HL-60 (cell line): ENCODE data around the gene NFE2.

Experiments used
- DNase-seq, 2 experiments: peaks; one replicate each; pipeline ENCODE4 v3.0.0-alpha.2; 2010 to 2020; ENCODE audit warnings: low read depth in 1 of 2, low spot score in 1 of 2
- H3K27ac ChIP-seq: fragments of 250-450 bp; sonication (Bioruptor Pico); replicated peaks from 2 replicates; pipeline ENCODE4 v1.5.1; 2020; ENCODE audit warnings: mild to moderate bottlenecking, moderate library complexity
- H3K27me3 ChIP-seq: fragments of 250-450 bp; sonication (Bioruptor Pico); 2 replicates; pipeline ENCODE4 v1.5.1; 2021; ENCODE audit warnings: mild to moderate bottlenecking, moderate library complexity; ENCODE audit not compliant: insufficient read depth, poor library complexity, severe bottlenecking
- H3K4me3 ChIP-seq: replicated peaks from 2 replicates; pipeline ENCODE4 v1.5.1; 2011; ENCODE audit warnings: mild to moderate bottlenecking, control low read depth, low read length; ENCODE audit not compliant: insufficient read depth
- GABPA ChIP-seq: IDR thresholded peaks from 2 replicates; pipeline ENCODE4 v1.6.1; 2012; ENCODE audit warnings: low read depth
- POLR2AphosphoS5 ChIP-seq: IDR thresholded peaks from 2 replicates; pipeline ENCODE4 v1.6.1; 2012; ENCODE audit warnings: low read depth
- SPI1 ChIP-seq: IDR thresholded peaks from 2 replicates; pipeline ENCODE4 v1.6.1; 2012; ENCODE audit warnings: low read depth, mild to moderate bottlenecking, borderline replicate concordance
- TF ChIP-seq, protein P1 (sequence below): IDR thresholded peaks from 2 replicates; pipeline ENCODE4 v1.6.1; 2012; ENCODE audit warnings: low read depth; ENCODE audit not compliant: insufficient replicate concordance
- TF ChIP-seq, protein P2 (sequence below): IDR thresholded peaks from one replicate; pipeline ENCODE4 v1.5.1; 2011; ENCODE audit warnings: low read length, control low read depth, inconsistent platforms; ENCODE audit not compliant: insufficient read depth

Gene NFE2

DNA sequence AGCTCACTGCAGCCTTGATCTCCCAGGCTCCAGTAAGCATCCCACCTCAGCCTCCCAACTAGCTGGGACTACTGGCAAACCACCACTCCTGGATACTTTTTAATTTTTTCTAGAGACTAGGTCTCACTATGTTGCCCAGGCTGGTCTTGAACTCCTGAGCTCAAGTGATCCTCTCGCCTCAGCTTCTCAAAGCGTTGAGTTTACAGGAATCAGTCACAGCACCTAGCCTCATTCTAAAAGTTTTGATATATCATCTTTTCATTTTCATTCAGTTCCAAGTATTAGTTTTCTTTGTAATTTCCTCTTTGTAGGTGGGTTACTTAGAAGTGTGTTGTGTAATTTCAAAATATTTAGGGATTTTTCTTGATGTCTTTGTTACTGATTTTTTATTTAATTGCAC lies 30.5 kb downstream of the NFE2 start:
- DNase-seq: no peak
- TF ChIP-seq SPI1: no peak
- TF ChIP-seq, protein P1, sequence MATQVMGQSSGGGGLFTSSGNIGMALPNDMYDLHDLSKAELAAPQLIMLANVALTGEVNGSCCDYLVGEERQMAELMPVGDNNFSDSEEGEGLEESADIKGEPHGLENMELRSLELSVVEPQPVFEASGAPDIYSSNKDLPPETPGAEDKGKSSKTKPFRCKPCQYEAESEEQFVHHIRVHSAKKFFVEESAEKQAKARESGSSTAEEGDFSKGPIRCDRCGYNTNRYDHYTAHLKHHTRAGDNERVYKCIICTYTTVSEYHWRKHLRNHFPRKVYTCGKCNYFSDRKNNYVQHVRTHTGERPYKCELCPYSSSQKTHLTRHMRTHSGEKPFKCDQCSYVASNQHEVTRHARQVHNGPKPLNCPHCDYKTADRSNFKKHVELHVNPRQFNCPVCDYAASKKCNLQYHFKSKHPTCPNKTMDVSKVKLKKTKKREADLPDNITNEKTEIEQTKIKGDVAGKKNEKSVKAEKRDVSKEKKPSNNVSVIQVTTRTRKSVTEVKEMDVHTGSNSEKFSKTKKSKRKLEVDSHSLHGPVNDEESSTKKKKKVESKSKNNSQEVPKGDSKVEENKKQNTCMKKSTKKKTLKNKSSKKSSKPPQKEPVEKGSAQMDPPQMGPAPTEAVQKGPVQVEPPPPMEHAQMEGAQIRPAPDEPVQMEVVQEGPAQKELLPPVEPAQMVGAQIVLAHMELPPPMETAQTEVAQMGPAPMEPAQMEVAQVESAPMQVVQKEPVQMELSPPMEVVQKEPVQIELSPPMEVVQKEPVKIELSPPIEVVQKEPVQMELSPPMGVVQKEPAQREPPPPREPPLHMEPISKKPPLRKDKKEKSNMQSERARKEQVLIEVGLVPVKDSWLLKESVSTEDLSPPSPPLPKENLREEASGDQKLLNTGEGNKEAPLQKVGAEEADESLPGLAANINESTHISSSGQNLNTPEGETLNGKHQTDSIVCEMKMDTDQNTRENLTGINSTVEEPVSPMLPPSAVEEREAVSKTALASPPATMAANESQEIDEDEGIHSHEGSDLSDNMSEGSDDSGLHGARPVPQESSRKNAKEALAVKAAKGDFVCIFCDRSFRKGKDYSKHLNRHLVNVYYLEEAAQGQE: no peak
- no peak; the same call in 1 of the 2 replicates for TF ChIP-seq POLR2AphosphoS5
- no peak for TF ChIP-seq GABPA
- TF ChIP-seq, protein P2, sequence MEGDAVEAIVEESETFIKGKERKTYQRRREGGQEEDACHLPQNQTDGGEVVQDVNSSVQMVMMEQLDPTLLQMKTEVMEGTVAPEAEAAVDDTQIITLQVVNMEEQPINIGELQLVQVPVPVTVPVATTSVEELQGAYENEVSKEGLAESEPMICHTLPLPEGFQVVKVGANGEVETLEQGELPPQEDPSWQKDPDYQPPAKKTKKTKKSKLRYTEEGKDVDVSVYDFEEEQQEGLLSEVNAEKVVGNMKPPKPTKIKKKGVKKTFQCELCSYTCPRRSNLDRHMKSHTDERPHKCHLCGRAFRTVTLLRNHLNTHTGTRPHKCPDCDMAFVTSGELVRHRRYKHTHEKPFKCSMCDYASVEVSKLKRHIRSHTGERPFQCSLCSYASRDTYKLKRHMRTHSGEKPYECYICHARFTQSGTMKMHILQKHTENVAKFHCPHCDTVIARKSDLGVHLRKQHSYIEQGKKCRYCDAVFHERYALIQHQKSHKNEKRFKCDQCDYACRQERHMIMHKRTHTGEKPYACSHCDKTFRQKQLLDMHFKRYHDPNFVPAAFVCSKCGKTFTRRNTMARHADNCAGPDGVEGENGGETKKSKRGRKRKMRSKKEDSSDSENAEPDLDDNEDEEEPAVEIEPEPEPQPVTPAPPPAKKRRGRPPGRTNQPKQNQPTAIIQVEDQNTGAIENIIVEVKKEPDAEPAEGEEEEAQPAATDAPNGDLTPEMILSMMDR: no peak
- Histone ChIP-seq H3K27me3 (no peaks in the 10 kb centered on the region), H3K4me3 (no peak overlapping the region), H3K27ac (no peak overlapping the region)

DNA sequence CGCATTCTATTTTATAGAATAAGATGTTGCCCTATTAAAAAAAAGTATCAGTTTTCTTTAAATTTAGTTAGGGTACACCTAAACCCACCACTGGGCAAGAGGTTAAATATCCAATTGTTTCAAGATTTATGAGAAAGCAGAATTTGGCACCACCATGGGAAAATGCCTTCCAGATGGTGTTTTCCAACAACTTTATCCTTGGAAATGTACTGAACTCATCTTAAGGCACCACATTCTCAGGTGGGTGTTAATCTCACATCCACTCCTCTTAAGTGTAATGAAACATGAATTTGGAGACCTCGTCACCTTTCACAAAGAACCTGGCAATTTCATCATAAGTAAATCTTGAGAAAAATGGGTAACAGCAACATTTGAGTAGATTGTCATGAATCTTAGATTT lies 34.0 kb downstream of the NFE2 start:
- Histone ChIP-seq H3K27me3 (no peaks in the 10 kb centered on the region), H3K27ac (no peak overlapping the region), H3K4me3 (no peak overlapping the region)
- TF ChIP-seq, protein P2: no peak
- TF ChIP-seq, protein P1: no peak
- TF ChIP-seq SPI1 (no peak), POLR2AphosphoS5 (no peak), GABPA (no peak)
- no peak for DNase-seq

DNA sequence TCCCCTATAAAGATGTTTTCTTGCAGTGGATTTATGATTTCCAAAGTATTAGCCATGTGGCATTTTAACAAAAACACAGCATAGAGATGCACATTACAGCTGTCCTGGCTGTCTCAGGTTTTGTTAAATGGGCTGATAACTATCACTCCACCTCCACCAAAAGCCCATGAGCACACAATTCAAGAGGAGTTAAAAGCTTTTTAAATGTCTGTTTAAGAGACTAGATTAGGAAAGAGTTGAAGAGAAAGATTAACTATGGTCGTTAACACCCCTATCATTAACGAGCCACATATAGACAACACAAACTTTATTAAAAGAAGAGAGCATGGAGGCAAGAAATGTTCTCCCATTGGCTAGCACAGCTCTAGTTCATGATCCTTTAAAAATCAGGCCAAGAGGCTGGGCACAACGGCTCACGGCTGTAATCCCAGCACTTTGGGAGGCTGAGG lies 35.4 kb downstream of the NFE2 start:
- H3K27me3 ChIP-seq: no peaks in the 10 kb centered on the region
- no peak for DNase-seq
- TF ChIP-seq POLR2AphosphoS5: no peak
- TF ChIP-seq GABPA: no peak
- TF ChIP-seq SPI1: no peak
- TF ChIP-seq, protein P2: no peak
- TF ChIP-seq, protein P1: no peak
- no peak overlapping the region for H3K27ac ChIP-seq
- no peak overlapping the region for H3K4me3 ChIP-seq
